Large intestine (tissue), 12 donors: ENCODE measurements around the gene GPR35. TPM values are rescaled to one million over a fixed set of nuclear protein-coding genes. Genes with fewer than 3 reads are reported as not detected.

ENCODE experiments used
- DNase-seq, 2 donors: peaks; one replicate each; pipeline versions ENCODE4 v3.0.0 to v3.0.0-alpha.2; 2013
- H3K27ac ChIP-seq: one replicate; pipeline ENCODE4 v1.5.1; 2013; ENCODE audit warnings: low read length
- H3K27me3 ChIP-seq: 2 replicates; pipeline ENCODE4 v1.6.1; 2013; ENCODE audit warnings: low read length; ENCODE audit not compliant: control insufficient read depth, insufficient read depth
- H3K36me3 ChIP-seq: 2 replicates; pipeline ENCODE4 v1.6.1; 2013; ENCODE audit warnings: low read length; ENCODE audit not compliant: control insufficient read depth, insufficient read depth
- H3K4me1 ChIP-seq: one replicate; pipeline ENCODE4 v1.6.1; 2013; ENCODE audit warnings: low read length; ENCODE audit not compliant: control insufficient read depth, insufficient read depth
- H3K4me3 ChIP-seq: one replicate; pipeline ENCODE4 v1.5.1; 2013; ENCODE audit warnings: low read length
- H3K9me3 ChIP-seq: one replicate; pipeline ENCODE4 v1.6.1; 2013; ENCODE audit warnings: mild to moderate bottlenecking, low read depth, low read length, moderate library complexity; ENCODE audit not compliant: control insufficient read depth
- WGBS: methylation state at CpG from one replicate; pipeline ENCODE4 v1.1.5; 2013; ENCODE audit warnings: low lambda C conversion rate; ENCODE audit not compliant: insufficient coverage; 5-methylcytosine and 5-hydroxymethylcytosine counted together
- long read RNA-seq, 11 donors: transcript quantifications; one replicate each; lab custom pipeline, GENCODE V29; 2026
- polyA plus RNA-seq: library from polyadenylated mRNA; unstranded; fragments of 120-200 nt; gene quantifications from one replicate; pipeline ENCODE4 v1.2.1, GENCODE V29; 2013

Gene GPR35
- polyA plus RNA-seq = 118 TPM
- long read RNA-seq, donor 1, transcript GPR35-201 (6 exons, 2,249 nt) = minor isoform, 10 of 37 reads
- long read RNA-seq, donor 1, transcript GPR35-205 (1 exons, 3,821 nt) = major isoform, 24 of 37 reads
- long read RNA-seq, donor 1, partial matches to known transcripts = 0 of 37 reads
- long read RNA-seq, donor 1, other reads (novel, unspliced or antisense) = 0 of 37 reads
- long read RNA-seq, donor 2, transcript GPR35-205 (1 exons, 3,821 nt) = major isoform, 73 of 118 reads
- long read RNA-seq, donor 2, transcript GPR35-201 (6 exons, 2,249 nt) = minor isoform, 19 of 118 reads
- long read RNA-seq, donor 2, partial matches to known transcripts = 16 of 118 reads
- long read RNA-seq, donor 2, other reads (novel, unspliced or antisense) = 0 of 118 reads
- long read RNA-seq, donor 3 = 0 reads
- long read RNA-seq, donor 4, transcript GPR35-205 (1 exons, 3,821 nt) = major isoform, 16 of 18 reads
- long read RNA-seq, donor 4, partial matches to known transcripts = 0 of 18 reads
- long read RNA-seq, donor 4, other reads (novel, unspliced or antisense) = 0 of 18 reads
- long read RNA-seq, donor 5, transcript GPR35-201 (6 exons, 2,249 nt) = minor isoform, 11 of 36 reads
- long read RNA-seq, donor 5, transcript GPR35-205 (1 exons, 3,821 nt) = major isoform, 21 of 36 reads
- long read RNA-seq, donor 5, partial matches to known transcripts = 0 of 36 reads
- long read RNA-seq, donor 5, other reads (novel, unspliced or antisense) = 0 of 36 reads
- long read RNA-seq, donor 6, transcript GPR35-205 (1 exons, 3,821 nt) = major isoform, 31 of 70 reads
- long read RNA-seq, donor 6, transcript GPR35-202 (6 exons, 2,032 nt) = minor isoform, 6 of 70 reads
- long read RNA-seq, donor 6, transcript GPR35-201 (6 exons, 2,249 nt) = minor isoform, 17 of 70 reads
- long read RNA-seq, donor 6, partial matches to known transcripts = 5 of 70 reads
- long read RNA-seq, donor 6, other reads (novel, unspliced or antisense) = 6 of 70 reads
- long read RNA-seq, donor 7, transcript GPR35-205 (1 exons, 3,821 nt) = major isoform, 18 of 21 reads
- long read RNA-seq, donor 7, partial matches to known transcripts = 0 of 21 reads
- long read RNA-seq, donor 7, other reads (novel, unspliced or antisense) = 0 of 21 reads
- long read RNA-seq, donor 8, transcript GPR35-201 (6 exons, 2,249 nt) = minor isoform, 15 of 125 reads
- long read RNA-seq, donor 8, transcript GPR35-205 (1 exons, 3,821 nt) = major isoform, 98 of 125 reads
- long read RNA-seq, donor 8, partial matches to known transcripts = 7 of 125 reads
- long read RNA-seq, donor 8, other reads (novel, unspliced or antisense) = 0 of 125 reads
- long read RNA-seq, donor 9, transcript GPR35-201 (6 exons, 2,249 nt) = minor isoform, 7 of 47 reads
- long read RNA-seq, donor 9, transcript GPR35-205 (1 exons, 3,821 nt) = major isoform, 35 of 47 reads
- long read RNA-seq, donor 9, partial matches to known transcripts = 0 of 47 reads
- long read RNA-seq, donor 9, other reads (novel, unspliced or antisense) = 0 of 47 reads
- long read RNA-seq, donor 10, transcript GPR35-201 (6 exons, 2,249 nt) = minor isoform, 15 of 71 reads
- long read RNA-seq, donor 10, transcript GPR35-205 (1 exons, 3,821 nt) = major isoform, 44 of 71 reads
- long read RNA-seq, donor 10, partial matches to known transcripts = 7 of 71 reads
- long read RNA-seq, donor 10, other reads (novel, unspliced or antisense) = 0 of 71 reads
- long read RNA-seq, donor 11, transcript GPR35-201 (6 exons, 2,249 nt) = minor isoform, 5 of 38 reads
- long read RNA-seq, donor 11, transcript GPR35-205 (1 exons, 3,821 nt) = major isoform, 28 of 38 reads
- long read RNA-seq, donor 11, transcript GPR35-202 (6 exons, 2,032 nt) = minor isoform, 5 of 38 reads
- long read RNA-seq, donor 11, partial matches to known transcripts = 0 of 38 reads
- long read RNA-seq, donor 11, other reads (novel, unspliced or antisense) = 0 of 38 reads

DNA sequence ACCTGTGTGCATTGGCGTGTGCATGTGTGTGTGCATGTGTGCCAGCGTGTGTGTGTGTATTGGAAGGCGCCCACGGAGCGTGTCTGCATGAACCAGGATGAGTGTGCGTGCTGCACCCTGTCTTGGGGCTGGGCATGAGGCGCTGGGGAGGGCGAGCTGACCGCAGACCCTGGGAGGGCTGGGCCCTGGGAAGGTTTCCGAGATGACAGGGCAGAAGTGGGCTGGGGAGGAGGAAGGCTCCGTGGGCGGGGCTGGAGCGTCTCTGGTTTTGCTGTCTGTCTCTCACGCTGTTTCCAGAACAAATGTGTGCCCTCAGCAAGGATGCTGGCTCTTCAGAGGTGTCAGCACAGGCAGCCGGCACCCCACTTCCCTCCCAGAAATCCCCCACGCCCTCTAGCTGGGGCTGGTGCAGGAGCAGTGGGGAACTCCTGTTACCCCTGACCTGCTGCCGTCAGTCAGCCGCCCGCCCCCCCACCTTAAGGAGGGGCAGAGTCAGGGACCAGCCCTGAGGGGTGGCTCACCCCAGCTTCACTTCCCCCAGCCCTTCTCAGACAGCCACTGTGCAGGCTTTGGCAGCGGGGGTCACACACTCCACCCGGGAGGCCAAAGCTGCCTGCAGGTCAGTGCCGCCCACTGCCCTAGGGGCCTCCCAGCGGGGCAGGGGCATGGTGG lies at the start of gene GPR35:
GPR35 (plus strand) TSS at position 531 of the 672 bp plus-strand sequence. CDS start 4,473 bp downstream, outside the sequence.
- Histone ChIP-seq H3K9me3 (no peaks in the 10 kb centered on the region), H3K27me3 (no peaks in the 10 kb centered on the region), H3K4me1 (peaks cover 13% of the 10 kb centered on the region), H3K4me3 (peak within 1 kb of the TSS; percentile 13), H3K36me3 (peaks cover 42% of the 10 kb centered on the region), H3K27ac (peak within 1 kb of the TSS; percentile 85)
- WGBS = no CpG with 5 or more reads among the region's 23 CpGs
- DNase-seq = peak in 1 of 2 donors; percentile 25

GRCh38 chr2:240576036-240576435 lies 49.2 kb upstream of the GPR35 start:
- peaks cover 28% of the 10 kb centered on the region for H3K4me1 ChIP-seq

GRCh38 chr2:240576436-240577205 lies 48.7 kb upstream of the GPR35 start:
- H3K9me3 ChIP-seq = peaks cover 3% of the 10 kb centered on the region
- no peak overlapping the region for H3K27ac ChIP-seq
- no CpG with 5 or more reads among the region's 32 CpGs for WGBS
- peaks cover 28% of the 10 kb centered on the region for H3K4me1 ChIP-seq
- H3K36me3 ChIP-seq = peaks cover 62% of the 10 kb centered on the region
- DNase-seq = no peak
- H3K27me3 ChIP-seq = no peaks in the 10 kb centered on the region
- no peak overlapping the region for H3K4me3 ChIP-seq

More at GRCh38 chr2:240576036-240576435, 49.2 kb upstream of the GPR35 start:
- H3K9me3 ChIP-seq = no peaks in the 10 kb centered on the region
- no peak overlapping the region for H3K4me3 ChIP-seq
- H3K27ac ChIP-seq = no peak overlapping the region
- WGBS = no CpG with 5 or more reads among the region's 6 CpGs
- no peaks in the 10 kb centered on the region for H3K27me3 ChIP-seq
- DNase-seq = no peak
- peaks cover 62% of the 10 kb centered on the region for H3K36me3 ChIP-seq

GRCh38 chr2:240577281-240578109 lies 47.8 kb upstream of the GPR35 start:
- H3K9me3 ChIP-seq = peaks cover 3% of the 10 kb centered on the region
- H3K27me3 ChIP-seq = no peaks in the 10 kb centered on the region
- H3K4me3 ChIP-seq = no peak overlapping the region
- H3K27ac ChIP-seq = no peak overlapping the region
- peaks cover 28% of the 10 kb centered on the region for H3K4me1 ChIP-seq
- peaks cover 60% of the 10 kb centered on the region for H3K36me3 ChIP-seq
- no peak for DNase-seq
- WGBS = no CpG with 5 or more reads among the region's 26 CpGs

DNA sequence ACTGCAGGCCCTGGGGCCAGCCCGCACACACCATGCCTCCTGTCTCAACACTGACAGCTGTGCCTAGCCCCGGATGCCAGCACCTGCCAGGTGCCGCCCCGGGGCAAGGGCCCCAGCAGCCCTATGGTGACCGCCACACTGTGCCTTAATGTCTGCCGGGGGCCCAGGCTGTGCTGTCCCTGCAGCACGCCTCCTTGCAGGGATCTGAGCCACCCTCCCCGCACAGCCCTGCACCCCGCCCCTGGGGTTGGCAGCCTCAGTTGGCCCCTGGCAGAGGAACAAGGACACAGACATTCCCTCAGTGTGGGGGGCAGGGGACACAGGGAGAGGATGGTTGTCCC lies 47.2 kb upstream of the GPR35 start:
- Histone ChIP-seq H3K27ac (peak overlapping the region; percentile 88), H3K27me3 (no peaks in the 10 kb centered on the region), H3K9me3 (peaks cover 3% of the 10 kb centered on the region), H3K36me3 (peaks cover 56% of the 10 kb centered on the region), H3K4me1 (peaks cover 28% of the 10 kb centered on the region), H3K4me3 (no peak overlapping the region)
- no peak for DNase-seq
- no CpG with 5 or more reads among the region's 9 CpGs for WGBS

DNA sequence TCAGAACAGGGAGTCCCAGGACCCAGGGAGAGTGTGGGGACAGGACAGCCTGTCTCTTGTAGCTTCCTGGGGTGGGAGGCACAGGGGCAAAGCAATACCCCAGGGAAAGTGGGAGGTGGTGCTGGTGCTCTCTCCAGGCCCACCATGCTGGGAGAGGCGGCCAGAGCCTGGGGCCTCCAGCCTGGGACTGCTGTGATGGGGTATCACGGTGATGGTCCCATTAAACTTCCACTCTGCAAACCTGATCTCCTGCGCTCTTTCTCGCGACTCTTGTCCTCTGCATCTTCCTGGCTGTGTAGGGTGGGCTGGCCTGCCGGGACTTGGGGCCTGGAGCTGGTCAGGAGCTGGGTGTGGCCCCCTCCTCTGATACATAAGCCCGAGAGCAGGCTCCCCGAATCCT lies 46.8 kb upstream of the GPR35 start:
- WGBS = no CpG with 5 or more reads among the region's 8 CpGs
- H3K9me3 ChIP-seq = peaks cover 3% of the 10 kb centered on the region
- DNase-seq = no peak
- no peak overlapping the region for H3K4me3 ChIP-seq
- H3K4me1 ChIP-seq = peaks cover 28% of the 10 kb centered on the region
- H3K36me3 ChIP-seq = peaks cover 52% of the 10 kb centered on the region
- H3K27ac ChIP-seq = peak overlapping the region; percentile 88
- no peaks in the 10 kb centered on the region for H3K27me3 ChIP-seq

DNA sequence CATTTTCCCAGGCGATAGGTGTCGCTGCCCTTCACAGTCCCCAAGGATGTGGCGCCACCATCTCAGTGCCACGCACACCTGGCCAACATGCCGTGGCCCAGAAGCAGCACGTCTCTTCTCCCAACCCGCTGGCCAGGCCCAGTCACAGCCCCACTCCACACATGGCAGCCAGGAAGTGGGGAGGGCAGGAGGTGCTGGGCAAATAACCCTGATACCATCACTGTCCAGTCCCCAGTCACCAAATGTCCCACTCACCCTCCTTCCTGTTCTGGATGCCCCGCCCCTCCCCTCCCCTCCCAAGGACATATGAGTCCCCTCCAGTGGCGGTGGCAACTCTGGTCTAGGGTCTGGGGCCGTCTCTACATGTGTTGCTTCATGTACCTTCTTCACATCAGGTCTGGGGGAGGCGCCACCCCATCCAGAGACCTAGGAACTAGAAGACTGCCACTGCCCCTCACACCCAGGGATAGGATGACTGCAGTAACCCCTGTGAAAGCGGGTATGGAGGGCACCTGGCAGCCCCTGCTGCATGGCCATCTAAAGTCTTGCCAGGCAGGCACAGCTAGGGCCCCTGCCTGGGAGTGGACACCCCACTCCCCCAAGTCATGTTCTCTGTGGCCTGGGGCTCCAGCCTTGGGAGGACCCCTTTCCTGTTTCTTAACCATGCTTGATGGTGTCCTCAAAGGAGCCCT lies 46.1 kb upstream of the GPR35 start:
- no peak for DNase-seq

More for the DNA sequence above, 46.1 kb upstream of the GPR35 start:
- no peak overlapping the region for H3K4me3 ChIP-seq
- peaks cover 28% of the 10 kb centered on the region for H3K4me1 ChIP-seq
- WGBS = no CpG with 5 or more reads among the region's 12 CpGs
- peak overlapping the region; percentile 88 for H3K27ac ChIP-seq
- peaks cover 3% of the 10 kb centered on the region for H3K9me3 ChIP-seq
- no peaks in the 10 kb centered on the region for H3K27me3 ChIP-seq
- H3K36me3 ChIP-seq = peaks cover 50% of the 10 kb centered on the region
